ENCODE data around the gene KMT2A.

GRCh38 chr11:118533769-118534729, 97.8 kb downstream of the KMT2A start:
- no peak for TF ChIP-seq CTCF (IDR thresholded peaks at IDR 0.05; ENCODE audit: low read length)
- TF ChIP-seq EZH2 (optimal IDR thresholded peaks at IDR 0.05; ENCODE audit: low read depth, low read length): no peak
